ENCODE results near the gene NFAM1.

- no peak for TF ChIP-seq CTCF (conservative IDR thresholded peaks at IDR 0.05; ENCODE audit: low read length)
- no peak for TF ChIP-seq EZH2phosphoT487 (IDR thresholded peaks at IDR 0.05; ENCODE audit: borderline replicate concordance)
These were observed 35.4 kb downstream of the NFAM1 start for GRCh38 chr22:42396621-42397331.

Measured in Loucy (cell line).